ENCODE measurements around the gene KLK3. TPM values are rescaled to one million over a fixed set of nuclear protein-coding genes. Genes with fewer than 3 reads are reported as not detected.

KLK3 gene
- total and polyA plus RNA-seq, 7 donors = 1.8 to 4.2 (median 3.0) TPM; not detected in 4

DNA sequence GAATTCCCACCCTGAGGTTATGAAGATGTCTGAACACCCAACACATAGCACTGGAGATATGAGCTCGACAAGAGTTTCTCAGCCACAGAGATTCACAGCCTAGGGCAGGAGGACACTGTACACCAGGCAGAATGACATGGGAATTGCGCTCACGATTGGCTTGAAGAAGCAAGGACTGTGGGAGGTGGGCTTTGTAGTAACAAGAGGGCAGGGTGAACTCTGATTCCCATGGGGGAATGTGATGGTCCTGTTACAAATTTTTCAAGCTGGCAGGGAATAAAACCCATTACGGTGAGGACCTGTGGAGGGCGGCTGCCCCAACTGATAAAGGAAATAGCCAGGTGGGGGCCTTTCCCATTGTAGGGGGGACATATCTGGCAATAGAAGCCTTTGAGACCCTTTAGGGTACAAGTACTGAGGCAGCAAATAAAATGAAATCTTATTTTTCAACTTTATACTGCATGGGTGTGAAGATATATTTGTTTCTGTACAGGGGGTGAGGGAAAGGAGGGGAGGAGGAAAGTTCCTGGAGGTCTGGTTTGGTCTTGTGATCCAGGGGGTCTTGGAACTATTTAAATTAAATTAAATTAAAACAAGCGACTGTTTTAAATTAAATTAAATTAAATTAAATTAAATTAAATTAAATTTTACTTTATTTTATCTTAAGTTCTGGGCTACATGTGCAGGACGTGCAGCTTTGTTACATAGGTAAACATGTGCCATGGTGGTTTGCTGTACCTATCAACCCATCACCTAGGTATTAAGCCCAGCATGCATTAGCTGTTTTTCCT, 7.0 kb downstream of the KLK3 start:
- no peak for DNase-seq
- H3K4me1 ChIP-seq = no peaks in the 10 kb centered on the region
- peaks cover 0 to 27% (median 9%) of the 10 kb centered on the region in 3 donors for H3K27me3 ChIP-seq
- peaks cover 0 to 3% (median 0%) of the 10 kb centered on the region in 4 donors for H3K9me3 ChIP-seq
- no peaks in the 10 kb centered on the region for H3K36me3 ChIP-seq
- WGBS, 2 donors = 74 to 81% methylated on average over 7 of the region's 7 CpGs
- intact Hi-C loops (cut with DNase I) = no loop called here
- no peak overlapping the region for H3K27ac ChIP-seq
- TF ChIP-seq POLR2AphosphoS5 (IDR thresholded peaks at IDR 0.05) (no peak), EP300 (IDR thresholded peaks at IDR 0.05) (no peak), POLR2A (IDR thresholded peaks at IDR 0.05) (no peak)
- TF ChIP-seq, protein P1, sequence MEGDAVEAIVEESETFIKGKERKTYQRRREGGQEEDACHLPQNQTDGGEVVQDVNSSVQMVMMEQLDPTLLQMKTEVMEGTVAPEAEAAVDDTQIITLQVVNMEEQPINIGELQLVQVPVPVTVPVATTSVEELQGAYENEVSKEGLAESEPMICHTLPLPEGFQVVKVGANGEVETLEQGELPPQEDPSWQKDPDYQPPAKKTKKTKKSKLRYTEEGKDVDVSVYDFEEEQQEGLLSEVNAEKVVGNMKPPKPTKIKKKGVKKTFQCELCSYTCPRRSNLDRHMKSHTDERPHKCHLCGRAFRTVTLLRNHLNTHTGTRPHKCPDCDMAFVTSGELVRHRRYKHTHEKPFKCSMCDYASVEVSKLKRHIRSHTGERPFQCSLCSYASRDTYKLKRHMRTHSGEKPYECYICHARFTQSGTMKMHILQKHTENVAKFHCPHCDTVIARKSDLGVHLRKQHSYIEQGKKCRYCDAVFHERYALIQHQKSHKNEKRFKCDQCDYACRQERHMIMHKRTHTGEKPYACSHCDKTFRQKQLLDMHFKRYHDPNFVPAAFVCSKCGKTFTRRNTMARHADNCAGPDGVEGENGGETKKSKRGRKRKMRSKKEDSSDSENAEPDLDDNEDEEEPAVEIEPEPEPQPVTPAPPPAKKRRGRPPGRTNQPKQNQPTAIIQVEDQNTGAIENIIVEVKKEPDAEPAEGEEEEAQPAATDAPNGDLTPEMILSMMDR (IDR thresholded peaks at IDR 0.05) = no peak
- no peak overlapping the region for H3K4me3 ChIP-seq

DNA sequence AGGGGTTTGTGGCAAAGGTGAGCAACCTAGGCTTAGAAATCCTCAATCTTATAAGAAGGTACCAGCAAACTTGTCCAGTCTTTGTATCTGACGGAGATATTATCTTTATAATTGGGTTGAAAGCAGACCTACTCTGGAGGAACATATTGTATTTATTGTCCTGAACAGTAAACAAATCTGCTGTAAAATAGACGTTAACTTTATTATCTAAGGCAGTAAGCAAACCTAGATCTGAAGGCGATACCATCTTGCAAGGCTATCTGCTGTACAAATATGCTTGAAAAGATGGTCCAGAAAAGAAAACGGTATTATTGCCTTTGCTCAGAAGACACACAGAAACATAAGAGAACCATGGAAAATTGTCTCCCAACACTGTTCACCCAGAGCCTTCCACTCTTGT, 14.8 kb downstream of the KLK3 start:
- WGBS, 2 donors = 18 to 65% methylated on average over 4 of the region's 4 CpGs
- intact Hi-C loops (cut with DNase I) = no loop called here
- TF ChIP-seq EP300 (IDR thresholded peaks at IDR 0.05) (no peak), POLR2AphosphoS5 (IDR thresholded peaks at IDR 0.05) (no peak), POLR2A (IDR thresholded peaks at IDR 0.05) (no peak)
- TF ChIP-seq, protein P1 (IDR thresholded peaks at IDR 0.05) = no peak
- no peaks in the 10 kb centered on the region for H3K36me3 ChIP-seq
- no peak overlapping the region for H3K27ac ChIP-seq
- H3K4me1 ChIP-seq = no peaks in the 10 kb centered on the region
- H3K9me3 ChIP-seq = no peaks in the 10 kb centered on the region
- H3K27me3 ChIP-seq = peaks cover 0 to 18% (median 7%) of the 10 kb centered on the region in 3 donors
- H3K4me3 ChIP-seq = no peak overlapping the region
- DNase-seq = no peak

DNA sequence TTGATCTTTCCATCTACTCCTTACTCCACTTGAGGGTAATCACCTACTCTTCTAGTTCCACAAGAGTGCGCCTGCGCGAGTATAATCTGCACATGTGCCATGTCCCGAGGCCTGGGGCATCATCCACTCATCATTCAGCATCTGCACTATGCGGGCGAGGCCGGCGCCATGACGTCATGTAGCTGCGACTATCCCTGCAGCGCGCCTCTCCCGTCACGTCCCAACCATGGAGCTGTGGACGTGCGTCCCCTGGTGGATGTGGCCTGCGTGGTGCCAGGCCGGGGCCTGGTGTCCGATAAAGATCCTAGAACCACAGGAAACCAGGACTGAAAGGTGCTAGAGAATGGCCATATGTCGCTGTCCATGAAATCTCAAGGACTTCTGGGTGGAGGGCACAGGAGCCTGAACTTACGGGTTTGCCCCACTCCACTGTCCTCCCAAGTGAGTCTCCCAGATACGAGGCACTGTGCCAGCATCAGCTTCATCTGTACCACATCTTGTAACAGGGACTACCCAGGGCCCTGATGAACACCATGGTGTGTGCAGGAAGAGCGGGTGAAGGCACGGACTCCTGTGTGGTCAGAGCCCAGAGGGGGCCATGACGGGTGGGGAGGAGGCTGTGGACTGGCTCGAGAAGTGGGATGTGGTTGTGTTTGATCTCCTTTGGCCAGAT, 15.8 kb downstream of the KLK3 start:
- peak; percentile 59 for DNase-seq
- no peak overlapping the region for H3K27ac ChIP-seq
- peaks cover 0 to 29% (median 7%) of the 10 kb centered on the region in 3 donors for H3K27me3 ChIP-seq
- H3K36me3 ChIP-seq = no peaks in the 10 kb centered on the region
- TF ChIP-seq POLR2AphosphoS5 (IDR thresholded peaks at IDR 0.05) (no peak), POLR2A (IDR thresholded peaks at IDR 0.05) (no peak), EP300 (IDR thresholded peaks at IDR 0.05) (no peak)
- TF ChIP-seq, protein P1 (IDR thresholded peaks at IDR 0.05) = no peak
- H3K9me3 ChIP-seq = no peaks in the 10 kb centered on the region
- H3K4me1 ChIP-seq = no peaks in the 10 kb centered on the region
- H3K4me3 ChIP-seq = no peak overlapping the region
- 61 to 93% methylated on average over 26 of the region's 26 CpGs for WGBS, 2 donors
- intact Hi-C loops (cut with DNase I) = no loop called here

DNA sequence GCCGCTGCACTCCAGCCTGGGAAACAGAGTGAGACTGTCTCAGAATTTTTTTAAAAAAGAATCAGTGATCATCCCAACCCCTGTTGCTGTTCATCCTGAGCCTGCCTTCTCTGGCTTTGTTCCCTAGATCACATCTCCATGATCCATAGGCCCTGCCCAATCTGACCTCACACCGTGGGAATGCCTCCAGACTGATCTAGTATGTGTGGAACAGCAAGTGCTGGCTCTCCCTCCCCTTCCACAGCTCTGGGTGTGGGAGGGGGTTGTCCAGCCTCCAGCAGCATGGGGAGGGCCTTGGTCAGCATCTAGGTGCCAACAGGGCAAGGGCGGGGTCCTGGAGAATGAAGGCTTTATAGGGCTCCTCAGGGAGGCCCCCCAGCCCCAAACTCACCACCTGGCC, 18.3 kb downstream of the KLK3 start, which contains the start of gene KLK2:
TSS of gene KLK2 (plus strand) at position 384 of the 400 bp plus-strand sequence. CDS start 35 bp downstream, outside the sequence.
- Histone ChIP-seq H3K27ac (no peak within 1 kb of the TSS), H3K4me3 (no peak within 1 kb of the TSS), H3K27me3 (peaks cover 0 to 49% (median 12%) of the 10 kb centered on the region in 3 donors), H3K4me1 (no peaks in the 10 kb centered on the region), H3K9me3 (no peaks in the 10 kb centered on the region), H3K36me3 (no peaks in the 10 kb centered on the region)
- no peak for DNase-seq
- intact Hi-C loops (cut with DNase I) = no loop called here
- WGBS, 2 donors = 70 to 74% methylated on average over 3 of the region's 3 CpGs
- no peak for TF ChIP-seq EP300 (IDR thresholded peaks at IDR 0.05)
- TF ChIP-seq, protein P1 (IDR thresholded peaks at IDR 0.05) = no peak
- TF ChIP-seq POLR2A (IDR thresholded peaks at IDR 0.05) = no peak
- TF ChIP-seq POLR2AphosphoS5 (IDR thresholded peaks at IDR 0.05) = no peak

All from sigmoid colon (tissue), 7 donors.